ENCODE results near the gene FAM3A. TPM values are rescaled to one million over a fixed set of nuclear protein-coding genes. Genes with fewer than 3 reads are reported as not detected.
A peak's percentile ranks its signal among the peaks of the same experiment; 100 is the strongest.

The FAM3A gene
- total and polyA plus RNA-seq, 8 donors: 27.1 to 45.3 (median 34.8) TPM

- H3K27me3 ChIP-seq: no peaks in the 10 kb centered on the region
- H3K4me3 ChIP-seq: no peak overlapping the region
- no peaks in the 10 kb centered on the region for H3K9me3 ChIP-seq
- H3K27ac ChIP-seq: no peak overlapping the region
- H3K4me1 ChIP-seq: no peaks in the 10 kb centered on the region
- ATAC-seq (no peak), DNase-seq (no peak)
- H3K36me3 ChIP-seq: peaks cover 0 to 25% of the 10 kb centered on the region in 2 donors
- intact Hi-C loops (cut with DNase I): no loop called here
- no peak for TF ChIP-seq CTCF (IDR thresholded peaks at IDR 0.05)
These were observed 55.7 kb downstream of the FAM3A start for GRCh38 chrX:154460326-154460725.

- no peaks in the 10 kb centered on the region for H3K4me1 ChIP-seq
- ATAC-seq: no peak
- no peaks in the 10 kb centered on the region for H3K27me3 ChIP-seq
- H3K27ac ChIP-seq: no peak overlapping the region
- DNase-seq: no peak
- no peaks in the 10 kb centered on the region for H3K9me3 ChIP-seq
- peaks cover 0 to 20% of the 10 kb centered on the region in 2 donors for H3K36me3 ChIP-seq
- no peak for TF ChIP-seq CTCF (IDR thresholded peaks at IDR 0.05)
- H3K4me3 ChIP-seq: peak overlapping the region in 1 of 2 donors; percentile 59
- intact Hi-C loops (cut with DNase I): no loop called here
These were observed 56.2 kb downstream of the FAM3A start for GRCh38 chrX:154459832-154460231.

GRCh38 chrX:154458954-154459778 lies 56.9 kb downstream of the FAM3A start:
- Histone ChIP-seq H3K27me3 (no peaks in the 10 kb centered on the region), H3K4me3 (peak overlapping the region; percentile 41 to 59), H3K27ac (no peak overlapping the region), H3K9me3 (no peaks in the 10 kb centered on the region), H3K4me1 (no peaks in the 10 kb centered on the region), H3K36me3 (peaks cover 0 to 14% of the 10 kb centered on the region in 2 donors)
- peak; percentile 81 for ATAC-seq
- no peak for DNase-seq
- intact Hi-C loops (cut with DNase I): no loop called here
- no peak for TF ChIP-seq CTCF (IDR thresholded peaks at IDR 0.05)

- Histone ChIP-seq H3K27me3 (no peaks in the 10 kb centered on the region), H3K27ac (no peak within 1 kb of the TSS), H3K4me3 (peak within 1 kb of the TSS; percentile 41 to 59), H3K36me3 (peaks cover 0 to 14% of the 10 kb centered on the region in 2 donors), H3K9me3 (no peaks in the 10 kb centered on the region), H3K4me1 (no peaks in the 10 kb centered on the region)
- intact Hi-C loops (cut with DNase I): no loop called here
- ATAC-seq (peak; percentile 70), DNase-seq (peak in 3 of 4 donors; percentile 40 to 83 (median 49))
- no peak for TF ChIP-seq CTCF (IDR thresholded peaks at IDR 0.05)
These were observed 57.7 kb downstream of the FAM3A start, which contains the start of gene PLXNA3 for GRCh38 chrX:154458116-154458953. Gene PLXNA3, plus strand, starts transcription at chrX:154458281. Its CDS starts 1,903 bp downstream, at chrX:154460184.
